HEK293 (cell line): ENCODE data around the gene MACF1.

ENCODE experiments used
- GFI1B ChIP-seq: fragments of 450-650 bp; formaldehyde crosslinking; IDR thresholded peaks from 2 replicates; pipeline ENCODE4 v1.5.1; 2016; ENCODE audit warnings: missing biosample characterization, missing genetic modification characterization
- KLF17 ChIP-seq: fragments of 450-650 bp; formaldehyde crosslinking; IDR thresholded peaks from 2 replicates; pipeline ENCODE4 v1.5.1; 2016; ENCODE audit warnings: missing biosample characterization, missing genetic modification characterization
- OSR2 ChIP-seq: fragments of 450-650 bp; formaldehyde crosslinking; IDR thresholded peaks from 2 replicates; pipeline ENCODE4 v1.5.1; 2016; ENCODE audit warnings: missing biosample characterization, missing genetic modification characterization
- SCRT2 ChIP-seq: fragments of 450-650 bp; formaldehyde crosslinking; IDR thresholded peaks from 2 replicates; pipeline ENCODE4 v1.5.1; 2016; ENCODE audit warnings: missing biosample characterization, missing genetic modification characterization
- ZBTB26 ChIP-seq: fragments of 450-650 bp; formaldehyde crosslinking; optimal IDR thresholded peaks from 2 replicates; pipeline ENCODE3; 2016; ENCODE audit warnings: missing biosample characterization, mild to moderate bottlenecking, missing genetic modification characterization
- ZBTB44 ChIP-seq: fragments of 450-650 bp; IDR thresholded peaks from 2 replicates; pipeline ENCODE4 v1.5.1; 2018; ENCODE audit warnings: missing biosample characterization, mild to moderate bottlenecking, missing genetic modification characterization
- ZEB2 ChIP-seq: fragments of 450-650 bp; formaldehyde crosslinking; IDR thresholded peaks from 2 replicates; pipeline ENCODE4 v1.5.1; 2016; ENCODE audit warnings: missing biosample characterization, missing genetic modification characterization
- ZNF112 ChIP-seq: fragments of 450-650 bp; formaldehyde crosslinking; IDR thresholded peaks from 2 replicates; pipeline ENCODE4 v1.5.0; 2017; ENCODE audit warnings: missing biosample characterization, missing genetic modification characterization
- ZNF140 ChIP-seq: fragments of 450-650 bp; formaldehyde crosslinking; IDR thresholded peaks from 2 replicates; pipeline ENCODE4 v1.5.1; 2016; ENCODE audit warnings: missing biosample characterization, missing genetic modification characterization
- ZNF146 ChIP-seq: fragments of 450-650 bp; formaldehyde crosslinking; IDR thresholded peaks from 2 replicates; pipeline ENCODE4 v1.5.1; 2016; ENCODE audit warnings: missing biosample characterization, missing genetic modification characterization
- ZNF169 ChIP-seq: fragments of 450-650 bp; formaldehyde crosslinking; IDR thresholded peaks from 2 replicates; pipeline ENCODE4 v1.5.1; 2016; ENCODE audit warnings: missing biosample characterization, missing genetic modification characterization
- ZNF223 ChIP-seq: fragments of 450-650 bp; formaldehyde crosslinking; IDR thresholded peaks from 2 replicates; pipeline ENCODE4 v1.5.1; 2016; ENCODE audit warnings: missing biosample characterization, missing genetic modification characterization
- ZNF274 ChIP-seq, 2 experiments: fragments of 200-500 bp in 1 of 2; fragments of 450-650 bp in 1 of 2; sonication (Bioruptor generic) in 1 of 2; formaldehyde crosslinking in 1 of 2; IDR thresholded peaks; 2 replicates each; pipeline versions ENCODE4 v1.5.1 to v1.6.1; 2014 to 2016; ENCODE audit warnings: borderline replicate concordance in 1 of 2, inconsistent platforms in 1 of 2, low read length in 1 of 2, missing biosample characterization in 1 of 2, missing genetic modification characterization in 1 of 2
- ZNF394 ChIP-seq: fragments of 450-650 bp; formaldehyde crosslinking; IDR thresholded peaks from 2 replicates; pipeline ENCODE4 v1.5.1; 2016; ENCODE audit warnings: missing biosample characterization, missing genetic modification characterization, mild to moderate bottlenecking, moderate library complexity, borderline replicate concordance
- ZNF423 ChIP-seq: fragments of 450-650 bp; formaldehyde crosslinking; IDR thresholded peaks from 2 replicates; pipeline ENCODE4 v1.5.1; 2016; ENCODE audit warnings: missing biosample characterization, missing genetic modification characterization
- ZNF473 ChIP-seq: fragments of 450-650 bp; formaldehyde crosslinking; IDR thresholded peaks from 2 replicates; pipeline ENCODE4 v1.5.1; 2017; ENCODE audit warnings: missing biosample characterization, missing genetic modification characterization
- ZNF48 ChIP-seq: fragments of 450-650 bp; formaldehyde crosslinking; IDR thresholded peaks from 2 replicates; pipeline ENCODE4 v1.5.1; 2016; ENCODE audit warnings: missing biosample characterization, missing genetic modification characterization
- ZNF549 ChIP-seq: fragments of 450-650 bp; IDR thresholded peaks from 2 replicates; pipeline ENCODE4 v1.5.1; 2018; ENCODE audit warnings: missing biosample characterization, missing genetic modification characterization, mild to moderate bottlenecking, inconsistent platforms, moderate library complexity
- ZNF555 ChIP-seq: fragments of 450-650 bp; formaldehyde crosslinking; conservative IDR thresholded peaks from 2 replicates; pipeline ENCODE4 v1.5.1; 2017; ENCODE audit warnings: missing biosample characterization, mild to moderate bottlenecking, missing genetic modification characterization, inconsistent platforms
- ZNF600 ChIP-seq: fragments of 450-650 bp; formaldehyde crosslinking; IDR thresholded peaks from 2 replicates; pipeline ENCODE4 v1.5.1; 2016; ENCODE audit warnings: missing biosample characterization, missing genetic modification characterization
- ZNF610 ChIP-seq: fragments of 450-650 bp; formaldehyde crosslinking; IDR thresholded peaks from 2 replicates; pipeline ENCODE4 v1.5.1; 2016; ENCODE audit warnings: missing biosample characterization, missing genetic modification characterization, borderline replicate concordance
- ZNF621 ChIP-seq: fragments of 450-650 bp; formaldehyde crosslinking; IDR thresholded peaks from 2 replicates; pipeline ENCODE4 v1.5.1; 2017; ENCODE audit warnings: missing biosample characterization, missing genetic modification characterization
- ZNF660 ChIP-seq: fragments of 450-650 bp; IDR thresholded peaks from 2 replicates; pipeline ENCODE4 v1.5.1; 2018; ENCODE audit warnings: missing biosample characterization, mild to moderate bottlenecking, missing genetic modification characterization
- ZNF677 ChIP-seq: fragments of 450-650 bp; IDR thresholded peaks from 2 replicates; pipeline ENCODE4 v1.5.0; 2018; ENCODE audit warnings: missing biosample characterization, mild to moderate bottlenecking, missing genetic modification characterization, moderate library complexity
- ZNF701 ChIP-seq: fragments of 450-650 bp; formaldehyde crosslinking; IDR thresholded peaks from 2 replicates; pipeline ENCODE4 v1.5.1; 2016; ENCODE audit warnings: missing biosample characterization, missing genetic modification characterization
- ZNF777 ChIP-seq: fragments of 450-650 bp; formaldehyde crosslinking; IDR thresholded peaks from 2 replicates; pipeline ENCODE4 v1.5.1; 2017; ENCODE audit warnings: missing biosample characterization, missing genetic modification characterization, borderline replicate concordance
- TF ChIP-seq, protein P1 (sequence below): fragments of 450-650 bp; formaldehyde crosslinking; IDR thresholded peaks from 2 replicates; pipeline ENCODE4 v1.5.1; 2016; ENCODE audit warnings: missing biosample characterization, missing genetic modification characterization, borderline replicate concordance
- TF ChIP-seq, protein P2 (sequence below): fragments of 450-650 bp; formaldehyde crosslinking; IDR thresholded peaks from 2 replicates; pipeline ENCODE4 v1.5.1; 2017; ENCODE audit warnings: missing biosample characterization, missing genetic modification characterization
- TF ChIP-seq, protein P3 (sequence below): fragments of 450-650 bp; formaldehyde crosslinking; IDR thresholded peaks from 2 replicates; pipeline ENCODE4 v1.5.1; 2016; ENCODE audit warnings: missing biosample characterization, missing genetic modification characterization

The MACF1 gene

GRCh38 chr1:39170731-39171667 is 33.5 kb upstream of the MACF1 start (continued):
- TF ChIP-seq ZNF146 (tag by site-specific recombination) = no peak
- TF ChIP-seq, protein P1, sequence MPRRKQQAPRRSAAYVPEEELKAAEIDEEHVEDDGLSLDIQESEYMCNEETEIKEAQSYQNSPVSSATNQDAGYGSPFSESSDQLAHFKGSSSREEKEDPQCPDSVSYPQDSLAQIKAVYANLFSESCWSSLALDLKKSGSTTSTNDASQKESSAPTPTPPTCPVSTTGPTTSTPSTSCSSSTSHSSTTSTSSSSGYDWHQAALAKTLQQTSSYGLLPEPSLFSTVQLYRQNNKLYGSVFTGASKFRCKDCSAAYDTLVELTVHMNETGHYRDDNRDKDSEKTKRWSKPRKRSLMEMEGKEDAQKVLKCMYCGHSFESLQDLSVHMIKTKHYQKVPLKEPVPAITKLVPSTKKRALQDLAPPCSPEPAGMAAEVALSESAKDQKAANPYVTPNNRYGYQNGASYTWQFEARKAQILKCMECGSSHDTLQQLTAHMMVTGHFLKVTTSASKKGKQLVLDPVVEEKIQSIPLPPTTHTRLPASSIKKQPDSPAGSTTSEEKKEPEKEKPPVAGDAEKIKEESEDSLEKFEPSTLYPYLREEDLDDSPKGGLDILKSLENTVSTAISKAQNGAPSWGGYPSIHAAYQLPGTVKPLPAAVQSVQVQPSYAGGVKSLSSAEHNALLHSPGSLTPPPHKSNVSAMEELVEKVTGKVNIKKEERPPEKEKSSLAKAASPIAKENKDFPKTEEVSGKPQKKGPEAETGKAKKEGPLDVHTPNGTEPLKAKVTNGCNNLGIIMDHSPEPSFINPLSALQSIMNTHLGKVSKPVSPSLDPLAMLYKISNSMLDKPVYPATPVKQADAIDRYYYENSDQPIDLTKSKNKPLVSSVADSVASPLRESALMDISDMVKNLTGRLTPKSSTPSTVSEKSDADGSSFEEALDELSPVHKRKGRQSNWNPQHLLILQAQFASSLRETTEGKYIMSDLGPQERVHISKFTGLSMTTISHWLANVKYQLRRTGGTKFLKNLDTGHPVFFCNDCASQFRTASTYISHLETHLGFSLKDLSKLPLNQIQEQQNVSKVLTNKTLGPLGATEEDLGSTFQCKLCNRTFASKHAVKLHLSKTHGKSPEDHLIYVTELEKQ (tag by site-specific recombination) = no peak
- TF ChIP-seq, protein P2, sequence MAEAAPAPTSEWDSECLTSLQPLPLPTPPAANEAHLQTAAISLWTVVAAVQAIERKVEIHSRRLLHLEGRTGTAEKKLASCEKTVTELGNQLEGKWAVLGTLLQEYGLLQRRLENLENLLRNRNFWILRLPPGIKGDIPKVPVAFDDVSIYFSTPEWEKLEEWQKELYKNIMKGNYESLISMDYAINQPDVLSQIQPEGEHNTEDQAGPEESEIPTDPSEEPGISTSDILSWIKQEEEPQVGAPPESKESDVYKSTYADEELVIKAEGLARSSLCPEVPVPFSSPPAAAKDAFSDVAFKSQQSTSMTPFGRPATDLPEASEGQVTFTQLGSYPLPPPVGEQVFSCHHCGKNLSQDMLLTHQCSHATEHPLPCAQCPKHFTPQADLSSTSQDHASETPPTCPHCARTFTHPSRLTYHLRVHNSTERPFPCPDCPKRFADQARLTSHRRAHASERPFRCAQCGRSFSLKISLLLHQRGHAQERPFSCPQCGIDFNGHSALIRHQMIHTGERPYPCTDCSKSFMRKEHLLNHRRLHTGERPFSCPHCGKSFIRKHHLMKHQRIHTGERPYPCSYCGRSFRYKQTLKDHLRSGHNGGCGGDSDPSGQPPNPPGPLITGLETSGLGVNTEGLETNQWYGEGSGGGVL (tag by site-specific recombination) = no peak
- no peak for TF ChIP-seq ZNF394 (tag by site-specific recombination)
- TF ChIP-seq ZNF169 (tag by site-specific recombination) = no peak
- TF ChIP-seq ZNF621 (tag by site-specific recombination) = no peak
- no peak for TF ChIP-seq ZNF677 (tag by site-specific recombination)
- no peak for TF ChIP-seq ZNF48 (tag by site-specific recombination)
- no peak for TF ChIP-seq ZNF274 (IDR thresholded peaks at IDR 0.05; ENCODE audit: low read length)
- TF ChIP-seq ZNF274 (tag by site-specific recombination; IDR thresholded peaks at IDR 0.05; ENCODE audit: borderline replicate concordance) = no peak
- no peak for TF ChIP-seq ZNF112 (tag by site-specific recombination)
- peak; percentile 72 for TF ChIP-seq OSR2
- TF ChIP-seq ZNF555 (tag by site-specific recombination) = no peak
- no peak for TF ChIP-seq ZNF549
- TF ChIP-seq KLF17 = no peak
- TF ChIP-seq ZNF600 = peak; percentile 96
- no peak for TF ChIP-seq ZNF701 (tag by site-specific recombination)
- no peak for TF ChIP-seq ZNF660 (tag by site-specific recombination)
- no peak for TF ChIP-seq GFI1B (tag by site-specific recombination)
- TF ChIP-seq ZNF777 (tag by site-specific recombination) = no peak
- TF ChIP-seq ZEB2 = 0 out of 2 replicates have a peak, but pooled peaks have one; percentile 21
- no peak for TF ChIP-seq ZNF423 (tag by site-specific recombination)
- TF ChIP-seq ZBTB26 (tag by site-specific recombination) = no peak
- no peak; the same call in 1 of the 2 replicates for TF ChIP-seq ZNF610
- TF ChIP-seq, protein P3, sequence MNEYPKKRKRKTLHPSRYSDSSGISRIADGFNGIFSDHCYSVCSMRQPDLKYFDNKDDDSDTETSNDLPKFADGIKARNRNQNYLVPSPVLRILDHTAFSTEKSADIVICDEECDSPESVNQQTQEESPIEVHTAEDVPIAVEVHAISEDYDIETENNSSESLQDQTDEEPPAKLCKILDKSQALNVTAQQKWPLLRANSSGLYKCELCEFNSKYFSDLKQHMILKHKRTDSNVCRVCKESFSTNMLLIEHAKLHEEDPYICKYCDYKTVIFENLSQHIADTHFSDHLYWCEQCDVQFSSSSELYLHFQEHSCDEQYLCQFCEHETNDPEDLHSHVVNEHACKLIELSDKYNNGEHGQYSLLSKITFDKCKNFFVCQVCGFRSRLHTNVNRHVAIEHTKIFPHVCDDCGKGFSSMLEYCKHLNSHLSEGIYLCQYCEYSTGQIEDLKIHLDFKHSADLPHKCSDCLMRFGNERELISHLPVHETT (tag by site-specific recombination) = no peak
- no peak for TF ChIP-seq ZNF223 (tag by site-specific recombination)
- TF ChIP-seq ZNF140 (tag by site-specific recombination) = no peak
- TF ChIP-seq ZNF473 (tag by site-specific recombination) = no peak
- TF ChIP-seq ZBTB44 (tag by site-specific recombination) = no peak
- peak; percentile 64 for TF ChIP-seq SCRT2 (tag by site-specific recombination)
